ENCODE results near the gene LMNTD1.

Gene LMNTD1

GRCh38 chr12:25496098-25496587, 56.9 kb downstream of the LMNTD1 start:
- Histone ChIP-seq H3K9me2 (replicated peaks; ENCODE audit: control insufficient read depth, low read length) (no peaks in the 10 kb centered on the region), H3K4me1 (ENCODE audit: control insufficient read depth, low read length) (no peaks in the 10 kb centered on the region), H3K4me3 (ENCODE audit: low read length) (no peak overlapping the region), H3K4me2 (ENCODE audit: low read length) (no peak overlapping the region), H3K79me2 (ENCODE audit: control insufficient read depth, low read length) (no peaks in the 10 kb centered on the region), H3K27ac (ENCODE audit: low read depth, low read length) (no peak overlapping the region), H3K36me3 (ENCODE audit: control insufficient read depth, low read length) (no peaks in the 10 kb centered on the region), H4K20me1 (ENCODE audit: control insufficient read depth, insufficient read depth, low read depth, low read length) (no peaks in the 10 kb centered on the region), H3F3A (ENCODE audit: control insufficient read depth, insufficient read depth) (no peaks in the 10 kb centered on the region), H3K9me3 (ENCODE audit: control insufficient read depth, insufficient read depth, low read length) (no peaks in the 10 kb centered on the region), H3K27me3 (ENCODE audit: control insufficient read depth, low read length) (no peaks in the 10 kb centered on the region)
- TF ChIP-seq, protein P1, sequence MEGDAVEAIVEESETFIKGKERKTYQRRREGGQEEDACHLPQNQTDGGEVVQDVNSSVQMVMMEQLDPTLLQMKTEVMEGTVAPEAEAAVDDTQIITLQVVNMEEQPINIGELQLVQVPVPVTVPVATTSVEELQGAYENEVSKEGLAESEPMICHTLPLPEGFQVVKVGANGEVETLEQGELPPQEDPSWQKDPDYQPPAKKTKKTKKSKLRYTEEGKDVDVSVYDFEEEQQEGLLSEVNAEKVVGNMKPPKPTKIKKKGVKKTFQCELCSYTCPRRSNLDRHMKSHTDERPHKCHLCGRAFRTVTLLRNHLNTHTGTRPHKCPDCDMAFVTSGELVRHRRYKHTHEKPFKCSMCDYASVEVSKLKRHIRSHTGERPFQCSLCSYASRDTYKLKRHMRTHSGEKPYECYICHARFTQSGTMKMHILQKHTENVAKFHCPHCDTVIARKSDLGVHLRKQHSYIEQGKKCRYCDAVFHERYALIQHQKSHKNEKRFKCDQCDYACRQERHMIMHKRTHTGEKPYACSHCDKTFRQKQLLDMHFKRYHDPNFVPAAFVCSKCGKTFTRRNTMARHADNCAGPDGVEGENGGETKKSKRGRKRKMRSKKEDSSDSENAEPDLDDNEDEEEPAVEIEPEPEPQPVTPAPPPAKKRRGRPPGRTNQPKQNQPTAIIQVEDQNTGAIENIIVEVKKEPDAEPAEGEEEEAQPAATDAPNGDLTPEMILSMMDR (IDR thresholded peaks at IDR 0.05; ENCODE audit: low read depth, low read length, poor library complexity, severe bottlenecking): no peak
- TF ChIP-seq EZH2phosphoT487 (IDR thresholded peaks at IDR 0.05; ENCODE audit: borderline replicate concordance, low read length): no peak

GRCh38 chr12:25495331-25496097, 57.6 kb downstream of the LMNTD1 start:
- H3K36me3 ChIP-seq (ENCODE audit: control insufficient read depth, low read length): no peaks in the 10 kb centered on the region
- H3K4me2 ChIP-seq (ENCODE audit: low read length): no peak overlapping the region
- TF ChIP-seq, protein P1 (IDR thresholded peaks at IDR 0.05; ENCODE audit: low read depth, low read length, poor library complexity, severe bottlenecking): no peak
- TF ChIP-seq EZH2phosphoT487 (IDR thresholded peaks at IDR 0.05; ENCODE audit: borderline replicate concordance, low read length): no peak
- no peak overlapping the region for H3K4me3 ChIP-seq (ENCODE audit: low read length)
- H4K20me1 ChIP-seq (ENCODE audit: control insufficient read depth, insufficient read depth, low read depth, low read length): no peaks in the 10 kb centered on the region
- H3K9me2 ChIP-seq (replicated peaks; ENCODE audit: control insufficient read depth, low read length): no peaks in the 10 kb centered on the region
- no peaks in the 10 kb centered on the region for H3K4me1 ChIP-seq (ENCODE audit: control insufficient read depth, low read length)
- H3K9me3 ChIP-seq (ENCODE audit: control insufficient read depth, insufficient read depth, low read length): no peaks in the 10 kb centered on the region
- no peaks in the 10 kb centered on the region for H3K27me3 ChIP-seq (ENCODE audit: control insufficient read depth, low read length)
- no peak overlapping the region for H3K27ac ChIP-seq (ENCODE audit: low read depth, low read length)
- no peaks in the 10 kb centered on the region for H3K79me2 ChIP-seq (ENCODE audit: control insufficient read depth, low read length)
- H3F3A ChIP-seq (ENCODE audit: control insufficient read depth, insufficient read depth): no peaks in the 10 kb centered on the region

- H3K4me1 ChIP-seq (ENCODE audit: control insufficient read depth, low read length): no peaks in the 10 kb centered on the region
Observed at GRCh38 chr12:25494926-25495325, 58.2 kb downstream of the LMNTD1 start.

More at GRCh38 chr12:25494926-25495325, 58.2 kb downstream of the LMNTD1 start:
- TF ChIP-seq, protein P1 (IDR thresholded peaks at IDR 0.05; ENCODE audit: low read depth, low read length, poor library complexity, severe bottlenecking): no peak
- TF ChIP-seq EZH2phosphoT487 (IDR thresholded peaks at IDR 0.05; ENCODE audit: borderline replicate concordance, low read length): no peak
- H3K4me3 ChIP-seq (ENCODE audit: low read length): no peak overlapping the region
- no peaks in the 10 kb centered on the region for H4K20me1 ChIP-seq (ENCODE audit: control insufficient read depth, insufficient read depth, low read depth, low read length)
- no peaks in the 10 kb centered on the region for H3F3A ChIP-seq (ENCODE audit: control insufficient read depth, insufficient read depth)
- no peaks in the 10 kb centered on the region for H3K27me3 ChIP-seq (ENCODE audit: control insufficient read depth, low read length)
- H3K4me2 ChIP-seq (ENCODE audit: low read length): no peak overlapping the region
- H3K36me3 ChIP-seq (ENCODE audit: control insufficient read depth, low read length): no peaks in the 10 kb centered on the region
- no peak overlapping the region for H3K27ac ChIP-seq (ENCODE audit: low read depth, low read length)
- H3K9me2 ChIP-seq (replicated peaks; ENCODE audit: control insufficient read depth, low read length): no peaks in the 10 kb centered on the region
- H3K9me3 ChIP-seq (ENCODE audit: control insufficient read depth, insufficient read depth, low read length): no peaks in the 10 kb centered on the region
- no peaks in the 10 kb centered on the region for H3K79me2 ChIP-seq (ENCODE audit: control insufficient read depth, low read length)

All from DOHH2 (cell line).